H9 (cell line): ENCODE data around the gene NSFL1C. TPM values are rescaled to one million over a fixed set of nuclear protein-coding genes. Genes with fewer than 3 reads are reported as not detected.

Source experiments
- DNase-seq: peaks from one replicate; pipeline ENCODE4 v3.0.0-alpha.2; 2017
- H2AFZ ChIP-seq: one replicate; pipeline ENCODE4 v1.6.1; 2013; ENCODE audit warnings: mild to moderate bottlenecking, low read length, control low read depth, moderate library complexity
- H2AK5ac ChIP-seq: 2 replicates; pipeline ENCODE4 v1.6.1; 2013; ENCODE audit warnings: low read length, control low read depth, mixed read lengths; ENCODE audit not compliant: insufficient read length
- H2BK120ac ChIP-seq: one replicate; pipeline ENCODE4 v1.6.1; 2013; ENCODE audit warnings: low read depth, mild to moderate bottlenecking, low read length, control low read depth, inconsistent platforms; ENCODE audit not compliant: poor library complexity, severe bottlenecking
- H2BK12ac ChIP-seq: 2 replicates; pipeline ENCODE4 v1.6.1; 2013; ENCODE audit warnings: low read length, control low read depth, mixed read lengths, low read depth; ENCODE audit not compliant: insufficient read length
- H2BK15ac ChIP-seq: 2 replicates; pipeline ENCODE4 v1.6.1; 2013; ENCODE audit warnings: low read depth, low read length, control low read depth
- H2BK20ac ChIP-seq: one replicate; pipeline ENCODE4 v1.6.1; 2013; ENCODE audit warnings: low read depth, mild to moderate bottlenecking, low read length, control low read depth, inconsistent platforms; ENCODE audit not compliant: poor library complexity, severe bottlenecking
- H2BK5ac ChIP-seq: 2 replicates; pipeline ENCODE4 v1.6.1; 2013; ENCODE audit warnings: low read length, control low read depth, mixed read lengths; ENCODE audit not compliant: insufficient read length
- H3K14ac ChIP-seq: 2 replicates; pipeline ENCODE4 v1.6.1; 2013; ENCODE audit warnings: low read length, control low read depth; ENCODE audit not compliant: insufficient read depth
- H3K18ac ChIP-seq: 2 replicates; pipeline ENCODE4 v1.6.1; 2013; ENCODE audit warnings: low read depth, mild to moderate bottlenecking, mixed read lengths, low read length, control low read depth; ENCODE audit not compliant: insufficient read length
- H3K23ac ChIP-seq: 2 replicates; pipeline ENCODE4 v1.6.1; 2013; ENCODE audit warnings: low read length, control low read depth, mixed read lengths, low read depth; ENCODE audit not compliant: insufficient read length
- H3K23me2 ChIP-seq: 2 replicates; pipeline ENCODE4 v1.6.1; 2013; ENCODE audit warnings: low read depth, mild to moderate bottlenecking, mixed read lengths, low read length, control low read depth; ENCODE audit not compliant: insufficient read length, poor library complexity, severe bottlenecking
- H3K27ac ChIP-seq: 2 replicates; pipeline ENCODE4 v1.5.1; 2013; ENCODE audit warnings: low read length, control low read depth, mixed read lengths, low read depth; ENCODE audit not compliant: insufficient read length
- H3K27me3 ChIP-seq: 2 replicates; pipeline ENCODE4 v1.6.1; 2013; ENCODE audit warnings: low read length, control low read depth, inconsistent platforms; ENCODE audit not compliant: insufficient read depth
- H3K4ac ChIP-seq: 2 replicates; pipeline ENCODE4 v1.6.1; 2013; ENCODE audit warnings: low read depth, mild to moderate bottlenecking, control low read depth, inconsistent platforms, low read length, moderate library complexity
- H3K4me1 ChIP-seq: 2 replicates; pipeline ENCODE4 v1.6.1; 2013; ENCODE audit warnings: low read length, control low read depth, inconsistent platforms; ENCODE audit not compliant: insufficient read depth
- H3K4me2 ChIP-seq: 2 replicates; pipeline ENCODE4 v1.6.1; 2013; ENCODE audit warnings: low read length, control low read depth, mixed read lengths; ENCODE audit not compliant: insufficient read length, insufficient read depth
- H3K56ac ChIP-seq: 2 replicates; pipeline ENCODE4 v1.6.1; 2013; ENCODE audit warnings: low read depth, mild to moderate bottlenecking, mixed read lengths, low read length, control low read depth; ENCODE audit not compliant: insufficient read length
- H3K79me1 ChIP-seq: 2 replicates; pipeline ENCODE4 v1.6.1; 2013; ENCODE audit warnings: low read depth, mild to moderate bottlenecking, moderate library complexity, low read length, control low read depth, inconsistent platforms; ENCODE audit not compliant: insufficient read depth, poor library complexity, severe bottlenecking
- H3K79me2 ChIP-seq: 2 replicates; pipeline ENCODE4 v1.6.1; 2013; ENCODE audit warnings: low read length, control low read depth, inconsistent platforms; ENCODE audit not compliant: insufficient read depth
- H3K9ac ChIP-seq: 2 replicates; pipeline ENCODE4 v1.6.1; 2013; ENCODE audit warnings: low read length, control low read depth, mixed read lengths; ENCODE audit not compliant: insufficient read length; ENCODE audit errors: extremely low read depth
- H3K9me3 ChIP-seq: one replicate; pipeline ENCODE4 v1.6.1; 2013; ENCODE audit warnings: low read depth, low read length, inconsistent platforms; ENCODE audit not compliant: control insufficient read depth
- H3T11ph ChIP-seq: one replicate; pipeline ENCODE4 v1.6.1; 2013; ENCODE audit warnings: mild to moderate bottlenecking, low read length, control low read depth, inconsistent platforms
- H4K20me1 ChIP-seq: one replicate; pipeline ENCODE4 v1.6.1; 2013; ENCODE audit not compliant: control insufficient read depth, insufficient read length, insufficient read depth
- H4K5ac ChIP-seq: 2 replicates; pipeline ENCODE4 v1.6.1; 2013; ENCODE audit warnings: low read depth, mild to moderate bottlenecking, mixed read lengths, low read length, control low read depth; ENCODE audit not compliant: insufficient read length
- H4K8ac ChIP-seq: replicated peaks from 2 replicates; pipeline ENCODE4 v1.6.1; 2013; ENCODE audit warnings: low read length, control low read depth, mixed read lengths, low read depth; ENCODE audit not compliant: insufficient read length
- H4K91ac ChIP-seq: 2 replicates; pipeline ENCODE4 v1.6.1; 2013; ENCODE audit warnings: low read depth, mild to moderate bottlenecking, moderate library complexity, mixed read lengths, low read length, control low read depth; ENCODE audit not compliant: insufficient read length
- H3K27ac Mint-ChIP-seq, 3 experiments: 2 replicates in 2 of 3; 3 replicates in 1 of 3; pipeline ENCODE4 v1.8.0; 2020 to 2021; ENCODE audit warnings: mixed read lengths in 3 of 3, mild to moderate bottlenecking in 1 of 3, moderate library complexity in 1 of 3
- H3K27me3 Mint-ChIP-seq: 2 replicates; pipeline ENCODE4 v1.8.0; 2021; ENCODE audit warnings: low read depth, mild to moderate bottlenecking, moderate library complexity, mixed read lengths
- H3K36me3 Mint-ChIP-seq, 3 experiments: 2 replicates in 2 of 3; 3 replicates in 1 of 3; pipeline ENCODE4 v1.8.0; 2020 to 2021; ENCODE audit warnings: low read depth in 3 of 3, mixed read lengths in 3 of 3; ENCODE audit not compliant: insufficient read depth in 1 of 3
- H3K4me1 Mint-ChIP-seq, 2 experiments: 2 replicates each; pipeline ENCODE4 v1.8.0; 2020; ENCODE audit warnings: mixed read lengths in 2 of 2
- H3K4me3 Mint-ChIP-seq, 2 experiments: 2 replicates in 1 of 2; 3 replicates in 1 of 2; pipeline ENCODE4 v1.8.0; 2020 to 2021; ENCODE audit warnings: mild to moderate bottlenecking in 2 of 2, mixed read lengths in 2 of 2, moderate library complexity in 1 of 2
- H3K9me3 Mint-ChIP-seq, 2 experiments: 2 replicates in 1 of 2; 3 replicates in 1 of 2; pipeline ENCODE4 v1.8.0; 2020; ENCODE audit warnings: mild to moderate bottlenecking in 2 of 2, mixed read lengths in 2 of 2, moderate library complexity in 1 of 2
- WGBS: extraction: QIAGEN DNeasy Blood & Tissue Kit; methylation state at CpG from one replicate; pipeline ENCODE4 v1.1.7; 2013; ENCODE audit warnings: missing lambda C conversion rate, low lambda C conversion rate, mixed read lengths; ENCODE audit not compliant: insufficient read length; ENCODE audit errors: extremely low coverage; 5-methylcytosine and 5-hydroxymethylcytosine counted together
- total RNA-seq: library from RNA; stranded (reverse); gene quantifications from 2 replicates; pipeline ENCODE4 v1.2.1, GENCODE V29; 2021
- TF ChIP-seq, protein P1 (sequence below): fragments of 200-600 bp; sonication (generic); conservative IDR thresholded peaks from 3 replicates; pipeline ENCODE4 v1.8.0; 2021; ENCODE audit warnings: antibody characterized with exemption, mild to moderate bottlenecking

The NSFL1C gene
- total RNA-seq, 1 experiment from 2014 or later = 81.8 TPM

DNA sequence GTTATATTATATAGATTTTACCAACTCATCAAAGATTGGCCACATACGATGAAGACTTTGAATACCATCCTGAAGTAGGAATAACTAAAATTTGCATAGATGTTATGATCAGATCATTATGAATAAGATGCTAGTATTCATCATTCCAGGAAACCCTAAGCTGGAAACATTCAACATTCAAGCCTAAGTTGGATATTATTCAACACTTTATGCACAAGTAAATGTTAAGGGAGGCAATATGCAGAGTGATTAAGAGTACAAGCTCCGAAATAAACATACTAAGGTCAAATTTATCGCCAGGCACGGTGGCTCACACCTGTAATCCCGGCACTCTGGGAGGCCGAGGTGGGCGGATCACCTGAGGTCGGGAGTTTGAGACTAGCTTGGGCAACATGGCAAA lies 30.4 kb downstream of the NSFL1C start:
- no peak overlapping the region for H2BK20ac ChIP-seq
- peaks cover 17 to 37% of the 10 kb centered on the region in 2 experiments for H3K4me1 Mint-ChIP-seq

More for the DNA sequence above, 30.4 kb downstream of the NSFL1C start:
- Histone ChIP-seq H3K56ac (no peak overlapping the region), H3K18ac (no peak overlapping the region), H3K79me1 (no peaks in the 10 kb centered on the region), H3K23ac (no peak overlapping the region), H3K27ac (no peak overlapping the region), H3K27me3 (no peaks in the 10 kb centered on the region), H3K4me2 (no peak overlapping the region), H2AFZ (no peak overlapping the region), H3K79me2 (no peaks in the 10 kb centered on the region), H3K4me1 (no peaks in the 10 kb centered on the region), H3K23me2 (no peaks in the 10 kb centered on the region), H4K5ac (no peak overlapping the region), H3T11ph (no peak overlapping the region), H3K4ac (no peak overlapping the region), H2BK12ac (no peak overlapping the region), H4K8ac (no peak overlapping the region), H4K91ac (no peak overlapping the region), H2BK5ac (no peak overlapping the region), H2BK120ac (no peak overlapping the region), H3K9me3 (peaks cover 11% of the 10 kb centered on the region), H3K14ac (no peak overlapping the region), H2AK5ac (no peak overlapping the region), H2BK15ac (no peak overlapping the region), H3K9ac (no peak overlapping the region), H4K20me1 (no peaks in the 10 kb centered on the region)
- Mint-ChIP-seq H3K27me3 (no peaks in the 10 kb centered on the region; the same call in 1 of the 2 replicates), H3K27ac (no peak overlapping the region), H3K9me3 (peaks cover 28 to 30% of the 10 kb centered on the region in 2 experiments), H3K36me3 (peaks cover 19 to 34% (median 21%) of the 10 kb centered on the region in 3 experiments), H3K4me3 (no peak overlapping the region)
- no peak for DNase-seq
- WGBS = no CpG with 5 or more reads among the region's 8 CpGs
- TF ChIP-seq, protein P1, sequence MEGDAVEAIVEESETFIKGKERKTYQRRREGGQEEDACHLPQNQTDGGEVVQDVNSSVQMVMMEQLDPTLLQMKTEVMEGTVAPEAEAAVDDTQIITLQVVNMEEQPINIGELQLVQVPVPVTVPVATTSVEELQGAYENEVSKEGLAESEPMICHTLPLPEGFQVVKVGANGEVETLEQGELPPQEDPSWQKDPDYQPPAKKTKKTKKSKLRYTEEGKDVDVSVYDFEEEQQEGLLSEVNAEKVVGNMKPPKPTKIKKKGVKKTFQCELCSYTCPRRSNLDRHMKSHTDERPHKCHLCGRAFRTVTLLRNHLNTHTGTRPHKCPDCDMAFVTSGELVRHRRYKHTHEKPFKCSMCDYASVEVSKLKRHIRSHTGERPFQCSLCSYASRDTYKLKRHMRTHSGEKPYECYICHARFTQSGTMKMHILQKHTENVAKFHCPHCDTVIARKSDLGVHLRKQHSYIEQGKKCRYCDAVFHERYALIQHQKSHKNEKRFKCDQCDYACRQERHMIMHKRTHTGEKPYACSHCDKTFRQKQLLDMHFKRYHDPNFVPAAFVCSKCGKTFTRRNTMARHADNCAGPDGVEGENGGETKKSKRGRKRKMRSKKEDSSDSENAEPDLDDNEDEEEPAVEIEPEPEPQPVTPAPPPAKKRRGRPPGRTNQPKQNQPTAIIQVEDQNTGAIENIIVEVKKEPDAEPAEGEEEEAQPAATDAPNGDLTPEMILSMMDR = no peak
